ENCODE results near the gene IBA57.

- TF ChIP-seq CTCF (IDR thresholded peaks at IDR 0.05), result no peak
- TF ChIP-seq POLR2A (IDR thresholded peaks at IDR 0.05), result no peak
These were observed 11.5 kb upstream of the IBA57 start for GRCh38 chr1:228154021-228154669.
